ENCODE measurements around the gene NPBWR2.

Gene NPBWR2

DNA sequence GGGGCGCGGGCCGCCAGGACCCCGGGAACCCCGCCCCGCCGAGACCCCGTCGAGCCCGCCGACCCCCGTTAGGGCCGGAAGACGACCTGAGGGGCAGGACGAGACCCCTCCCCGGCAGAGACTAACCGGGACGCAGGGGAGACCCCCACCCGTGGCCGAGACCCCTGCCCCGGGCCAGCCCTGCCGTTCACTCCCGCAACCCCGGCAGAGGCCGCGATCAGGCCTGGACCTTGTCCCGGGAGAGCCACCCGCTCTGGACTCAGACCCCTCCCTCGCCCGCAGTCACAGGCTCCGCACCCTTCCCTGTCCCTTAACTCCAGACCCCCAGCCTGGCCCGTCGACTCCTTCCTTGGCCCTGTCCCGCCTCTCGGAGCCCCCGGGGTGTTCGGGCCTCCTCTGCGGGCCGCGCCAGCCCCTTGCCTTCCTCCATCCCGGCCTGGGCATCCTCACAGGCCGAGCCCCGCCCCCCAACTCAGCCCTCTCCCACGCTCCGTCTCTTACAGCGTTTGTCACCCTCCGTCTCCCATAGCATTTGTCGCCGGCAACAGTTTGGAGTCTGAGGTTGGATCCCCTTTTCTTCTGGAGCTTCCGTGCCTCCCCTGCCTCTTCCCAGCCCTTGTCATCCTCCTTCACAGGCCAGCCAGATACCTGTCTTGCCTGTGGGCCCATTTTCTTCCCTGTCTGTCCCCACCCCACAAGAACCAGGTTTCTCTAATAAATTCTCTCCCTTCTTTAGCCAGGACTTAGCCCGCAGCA is 43.8 kb downstream of the NPBWR2 start (continued):
- TF ChIP-seq, protein P1, sequence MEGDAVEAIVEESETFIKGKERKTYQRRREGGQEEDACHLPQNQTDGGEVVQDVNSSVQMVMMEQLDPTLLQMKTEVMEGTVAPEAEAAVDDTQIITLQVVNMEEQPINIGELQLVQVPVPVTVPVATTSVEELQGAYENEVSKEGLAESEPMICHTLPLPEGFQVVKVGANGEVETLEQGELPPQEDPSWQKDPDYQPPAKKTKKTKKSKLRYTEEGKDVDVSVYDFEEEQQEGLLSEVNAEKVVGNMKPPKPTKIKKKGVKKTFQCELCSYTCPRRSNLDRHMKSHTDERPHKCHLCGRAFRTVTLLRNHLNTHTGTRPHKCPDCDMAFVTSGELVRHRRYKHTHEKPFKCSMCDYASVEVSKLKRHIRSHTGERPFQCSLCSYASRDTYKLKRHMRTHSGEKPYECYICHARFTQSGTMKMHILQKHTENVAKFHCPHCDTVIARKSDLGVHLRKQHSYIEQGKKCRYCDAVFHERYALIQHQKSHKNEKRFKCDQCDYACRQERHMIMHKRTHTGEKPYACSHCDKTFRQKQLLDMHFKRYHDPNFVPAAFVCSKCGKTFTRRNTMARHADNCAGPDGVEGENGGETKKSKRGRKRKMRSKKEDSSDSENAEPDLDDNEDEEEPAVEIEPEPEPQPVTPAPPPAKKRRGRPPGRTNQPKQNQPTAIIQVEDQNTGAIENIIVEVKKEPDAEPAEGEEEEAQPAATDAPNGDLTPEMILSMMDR (tag by site-specific recombination; IDR thresholded peaks at IDR 0.05): no peak
- TF ChIP-seq, protein P2, sequence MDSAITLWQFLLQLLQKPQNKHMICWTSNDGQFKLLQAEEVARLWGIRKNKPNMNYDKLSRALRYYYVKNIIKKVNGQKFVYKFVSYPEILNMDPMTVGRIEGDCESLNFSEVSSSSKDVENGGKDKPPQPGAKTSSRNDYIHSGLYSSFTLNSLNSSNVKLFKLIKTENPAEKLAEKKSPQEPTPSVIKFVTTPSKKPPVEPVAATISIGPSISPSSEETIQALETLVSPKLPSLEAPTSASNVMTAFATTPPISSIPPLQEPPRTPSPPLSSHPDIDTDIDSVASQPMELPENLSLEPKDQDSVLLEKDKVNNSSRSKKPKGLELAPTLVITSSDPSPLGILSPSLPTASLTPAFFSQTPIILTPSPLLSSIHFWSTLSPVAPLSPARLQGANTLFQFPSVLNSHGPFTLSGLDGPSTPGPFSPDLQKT (IDR thresholded peaks at IDR 0.05; ENCODE audit: borderline replicate concordance, low read depth, low read length): no peak
- TF ChIP-seq ZNF2 (tag by site-specific recombination; IDR thresholded peaks at IDR 0.05) (no peak), ZNF366 (tag by site-specific recombination; conservative IDR thresholded peaks at IDR 0.05) (no peak), ZNF544 (tag by site-specific recombination; IDR thresholded peaks at IDR 0.05) (no peak), ZNF416 (tag by site-specific recombination; IDR thresholded peaks at IDR 0.05) (no peak)

GRCh38 chr20:64062596-64063388 is 44.6 kb downstream of the NPBWR2 start, which contains the start of gene TCEA2:
TCEA2 (plus strand) TSS chr20:64063198; CDS start chr20:64063313, 115 bp downstream.
- H3K4me3 ChIP-seq (ENCODE audit: low read depth, low read length): peak within 1 kb of the TSS; percentile 80
- no peaks in the 10 kb centered on the region for H3K4me1 ChIP-seq (ENCODE audit: control insufficient read depth, insufficient read depth, low read length)
- peak within 1 kb of the TSS; percentile 79 for H3K27ac ChIP-seq (ENCODE audit: extremely low read depth, low read depth, low read length)
- ChIA-PET CTCF (interaction anchor here (0.6 to 1.5 kb wide), 7 partner anchors 8 to 299 kb away, joined by 3 to 5 read pairs (median 4); partner anchors contain the start of gene PRPF6), POLR2A (interaction anchor here (0.6 to 1.5 kb wide), 13 partner anchors 9 to 421 kb away, joined by 3 to 16 read pairs (median 5); partner anchors contain the start of genes OPRL1, PRPF6, RGS19 and SAMD10)
- no peaks in the 10 kb centered on the region for H3K9me3 ChIP-seq (ENCODE audit: control insufficient read depth, insufficient read depth, low read depth, low read length)
- H3K36me3 ChIP-seq (ENCODE audit: control insufficient read depth in 2 of 2, insufficient read depth in 1 of 2, low read length in 2 of 2): no peaks in the 10 kb centered on the region
- TF ChIP-seq ZNF280D (tag by site-specific recombination; IDR thresholded peaks at IDR 0.05) (no peak), ZNF112 (tag by site-specific recombination; IDR thresholded peaks at IDR 0.05) (no peak), KLF1 (tag by site-specific recombination; IDR thresholded peaks at IDR 0.05) (peak; percentile 82), ZNF155 (tag by site-specific recombination; IDR thresholded peaks at IDR 0.05) (no peak), ZBTB8A (tag by site-specific recombination; IDR thresholded peaks at IDR 0.05) (peak; percentile 94), ZNF335 (tag by site-specific recombination; conservative IDR thresholded peaks at IDR 0.05) (peak; percentile 85), KLF8 (tag by site-specific recombination; IDR thresholded peaks at IDR 0.05) (peak; percentile 96), ZSCAN30 (tag by site-specific recombination; IDR thresholded peaks at IDR 0.05) (peak; percentile 14; the same call in 1 of the 2 replicates), KLF16 (tag by site-specific recombination; IDR thresholded peaks at IDR 0.05) (peak; percentile 50), ZNF561 (tag by site-specific recombination; IDR thresholded peaks at IDR 0.05; ENCODE audit: borderline replicate concordance) (no peak; the same call in none of the 2 replicates), ZNF843 (tag by site-specific recombination; IDR thresholded peaks at IDR 0.05) (0 out of 2 replicates have a peak, but pooled peaks have one; percentile 10), YY2 (tag by site-specific recombination; IDR thresholded peaks at IDR 0.05) (peak; percentile 41; the same call in 1 of the 2 replicates), ZFP69B (tag by site-specific recombination; IDR thresholded peaks at IDR 0.05) (peak; percentile 87), AEBP2 (tag by site-specific recombination; IDR thresholded peaks at IDR 0.05; ENCODE audit: borderline replicate concordance) (no peak), ZNF324 (tag by site-specific recombination; IDR thresholded peaks at IDR 0.05) (peak; percentile 61), ZNF157 (tag by site-specific recombination; IDR thresholded peaks at IDR 0.05) (no peak)
- TF ChIP-seq, protein P3, sequence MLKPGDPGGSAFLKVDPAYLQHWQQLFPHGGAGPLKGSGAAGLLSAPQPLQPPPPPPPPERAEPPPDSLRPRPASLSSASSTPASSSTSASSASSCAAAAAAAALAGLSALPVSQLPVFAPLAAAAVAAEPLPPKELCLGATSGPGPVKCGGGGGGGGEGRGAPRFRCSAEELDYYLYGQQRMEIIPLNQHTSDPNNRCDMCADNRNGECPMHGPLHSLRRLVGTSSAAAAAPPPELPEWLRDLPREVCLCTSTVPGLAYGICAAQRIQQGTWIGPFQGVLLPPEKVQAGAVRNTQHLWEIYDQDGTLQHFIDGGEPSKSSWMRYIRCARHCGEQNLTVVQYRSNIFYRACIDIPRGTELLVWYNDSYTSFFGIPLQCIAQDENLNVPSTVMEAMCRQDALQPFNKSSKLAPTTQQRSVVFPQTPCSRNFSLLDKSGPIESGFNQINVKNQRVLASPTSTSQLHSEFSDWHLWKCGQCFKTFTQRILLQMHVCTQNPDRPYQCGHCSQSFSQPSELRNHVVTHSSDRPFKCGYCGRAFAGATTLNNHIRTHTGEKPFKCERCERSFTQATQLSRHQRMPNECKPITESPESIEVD (tag by site-specific recombination; IDR thresholded peaks at IDR 0.05): no peak
- TF ChIP-seq, protein P4, sequence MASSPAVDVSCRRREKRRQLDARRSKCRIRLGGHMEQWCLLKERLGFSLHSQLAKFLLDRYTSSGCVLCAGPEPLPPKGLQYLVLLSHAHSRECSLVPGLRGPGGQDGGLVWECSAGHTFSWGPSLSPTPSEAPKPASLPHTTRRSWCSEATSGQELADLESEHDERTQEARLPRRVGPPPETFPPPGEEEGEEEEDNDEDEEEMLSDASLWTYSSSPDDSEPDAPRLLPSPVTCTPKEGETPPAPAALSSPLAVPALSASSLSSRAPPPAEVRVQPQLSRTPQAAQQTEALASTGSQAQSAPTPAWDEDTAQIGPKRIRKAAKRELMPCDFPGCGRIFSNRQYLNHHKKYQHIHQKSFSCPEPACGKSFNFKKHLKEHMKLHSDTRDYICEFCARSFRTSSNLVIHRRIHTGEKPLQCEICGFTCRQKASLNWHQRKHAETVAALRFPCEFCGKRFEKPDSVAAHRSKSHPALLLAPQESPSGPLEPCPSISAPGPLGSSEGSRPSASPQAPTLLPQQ (tag by site-specific recombination; IDR thresholded peaks at IDR 0.05): peak; percentile 86
